T-helper 9 cell (primary cell): ENCODE data around the gene AAGAB.
"Not testable (repeated sequence)": the region's sequence is repeated elsewhere in the genome, so short reads cannot be mapped to it uniquely, and the experiment has no call there.

Experiments
- DNase-seq: peaks from one replicate; pipeline ENCODE4 v3.0.0-alpha.2; 2020
- total RNA-seq, 2 donors: gene quantifications; one replicate each; lab custom pipeline; 2026; lab: John Stamatoyannopoulos, UW

The AAGAB gene, protein sequence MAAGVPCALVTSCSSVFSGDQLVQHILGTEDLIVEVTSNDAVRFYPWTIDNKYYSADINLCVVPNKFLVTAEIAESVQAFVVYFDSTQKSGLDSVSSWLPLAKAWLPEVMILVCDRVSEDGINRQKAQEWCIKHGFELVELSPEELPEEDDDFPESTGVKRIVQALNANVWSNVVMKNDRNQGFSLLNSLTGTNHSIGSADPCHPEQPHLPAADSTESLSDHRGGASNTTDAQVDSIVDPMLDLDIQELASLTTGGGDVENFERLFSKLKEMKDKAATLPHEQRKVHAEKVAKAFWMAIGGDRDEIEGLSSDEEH
- 30.9 to 73.4 reads per million in 2 donors for total RNA-seq

DNA sequence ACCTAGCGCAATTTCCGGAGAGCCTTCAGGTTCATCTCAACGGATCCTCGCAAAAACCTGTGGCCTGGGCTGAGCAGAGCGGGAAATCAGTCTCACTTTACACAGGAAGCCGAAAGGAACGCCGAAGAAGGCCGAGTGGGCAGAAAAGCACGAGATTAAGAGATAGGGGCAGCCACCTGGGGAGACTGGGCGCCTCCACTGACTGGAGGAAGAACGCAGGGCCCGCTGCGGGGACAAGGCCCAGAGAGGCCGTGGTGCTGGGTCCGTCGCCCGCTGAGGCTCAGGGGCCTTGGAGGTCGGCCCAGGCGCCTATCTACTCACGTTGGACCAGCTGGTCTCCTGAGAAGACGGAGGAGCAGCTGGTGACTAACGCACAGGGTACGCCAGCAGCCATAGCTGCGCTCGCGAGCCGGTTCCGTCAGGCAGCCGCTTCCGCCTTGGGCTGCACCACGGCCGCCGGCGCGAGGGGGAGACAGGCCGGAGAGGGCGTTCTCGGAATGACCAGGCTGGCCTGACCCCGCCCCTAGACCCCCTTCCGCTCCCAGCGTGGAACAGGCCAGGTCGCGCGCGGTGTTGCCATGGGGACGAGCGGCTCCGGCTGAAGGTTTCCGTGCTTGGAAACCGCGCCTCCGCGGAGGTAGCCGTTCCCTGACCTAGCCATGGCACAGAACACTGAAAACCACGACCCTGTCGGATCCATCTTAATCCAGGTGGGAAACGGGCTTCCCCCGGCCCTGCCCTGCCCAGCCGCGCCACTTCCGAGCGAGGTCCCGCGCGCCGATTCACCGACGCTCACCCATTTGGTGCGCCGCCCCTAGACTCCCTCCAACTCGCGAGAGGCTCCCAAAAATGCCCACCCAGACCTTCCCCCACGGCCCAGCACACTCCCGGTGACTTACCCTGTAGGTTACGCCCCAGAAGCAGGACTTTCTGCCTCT is at the start of gene AAGAB, which contains the start of gene IQCH:
Gene AAGAB (minus strand): TSS at position 424 of the 938 bp plus-strand sequence. CDS start 30 bp downstream, at position 394.
Gene IQCH (plus strand): TSS at position 549 of the 938 bp plus-strand sequence. CDS start 111 bp downstream, at position 660.
- DNase-seq = peak; percentile 91

DNA sequence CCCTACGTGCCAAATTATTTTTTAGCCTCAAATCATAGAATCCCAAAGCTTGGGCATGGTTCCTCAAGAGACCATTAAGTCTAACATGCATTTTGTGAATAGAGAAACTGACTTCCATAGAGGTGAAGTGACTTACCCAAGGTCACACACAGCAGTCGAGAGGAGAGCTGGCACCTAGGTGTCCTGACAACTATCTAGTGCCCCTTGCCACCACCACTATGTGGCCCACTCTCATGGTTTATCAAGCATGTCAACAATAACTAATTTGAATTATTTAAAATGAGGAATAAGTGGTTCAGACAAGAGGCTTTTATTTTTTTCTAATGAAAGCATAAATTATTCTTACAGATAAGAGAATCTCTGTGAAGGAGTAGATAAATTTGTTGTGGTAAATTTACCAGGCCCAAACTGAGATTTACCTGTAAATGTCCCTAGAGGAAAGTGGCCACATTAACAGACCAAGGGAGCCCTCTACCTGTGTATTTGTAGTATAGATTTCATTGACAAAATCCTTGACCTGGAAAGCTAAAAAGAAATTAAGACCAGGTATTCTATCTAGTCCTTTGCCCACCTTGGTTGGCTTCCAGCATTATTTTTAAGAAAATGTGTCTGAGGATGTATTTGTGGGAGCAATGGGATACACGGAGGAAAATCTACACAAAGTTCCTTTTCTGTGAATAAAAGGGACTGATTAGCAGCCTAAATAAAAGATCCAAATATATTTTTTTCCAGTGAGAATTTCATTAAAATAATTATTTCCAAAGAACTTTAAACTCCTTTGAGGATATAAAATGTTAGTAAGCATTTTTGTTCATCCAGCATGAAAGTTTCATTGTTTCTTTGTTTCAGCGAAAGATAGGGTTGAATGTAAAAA is 49.3 kb upstream of the AAGAB start:
- DNase-seq = no peak

DNA sequence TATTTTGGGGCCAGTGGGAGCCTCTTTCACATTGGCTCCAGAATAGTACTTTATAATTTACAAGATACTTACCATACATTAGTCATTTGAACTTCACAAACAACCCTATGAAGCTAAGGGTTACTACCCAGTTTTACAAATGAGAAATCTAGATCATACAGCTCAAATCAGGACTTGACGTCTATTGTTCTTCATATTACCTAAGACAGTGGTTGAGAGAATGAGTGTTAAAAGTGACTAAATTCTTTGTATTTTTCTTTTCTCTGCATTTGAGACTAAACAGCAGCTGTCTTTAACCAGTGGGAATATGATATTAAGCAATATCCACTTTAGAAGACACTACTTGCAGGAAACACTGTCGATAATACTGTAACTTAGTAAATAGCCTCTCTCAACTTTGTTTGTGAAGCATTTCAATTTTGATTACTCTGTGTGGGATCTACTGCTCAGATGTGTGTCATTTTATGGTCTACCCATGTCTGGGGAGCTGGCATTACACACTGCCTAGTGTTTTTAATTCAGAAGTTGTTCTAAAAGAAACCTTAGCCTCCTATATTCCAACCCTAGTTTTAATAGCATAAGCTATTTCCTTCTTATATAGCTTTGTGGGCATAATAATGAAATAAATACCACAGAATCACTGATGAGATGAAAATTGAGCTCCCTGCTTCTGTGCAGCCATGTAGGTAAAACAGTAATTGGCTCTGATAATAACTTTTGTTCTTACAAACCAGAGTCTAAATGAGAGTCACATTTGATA is 46.0 kb upstream of the AAGAB start:
- no peak for DNase-seq

DNA sequence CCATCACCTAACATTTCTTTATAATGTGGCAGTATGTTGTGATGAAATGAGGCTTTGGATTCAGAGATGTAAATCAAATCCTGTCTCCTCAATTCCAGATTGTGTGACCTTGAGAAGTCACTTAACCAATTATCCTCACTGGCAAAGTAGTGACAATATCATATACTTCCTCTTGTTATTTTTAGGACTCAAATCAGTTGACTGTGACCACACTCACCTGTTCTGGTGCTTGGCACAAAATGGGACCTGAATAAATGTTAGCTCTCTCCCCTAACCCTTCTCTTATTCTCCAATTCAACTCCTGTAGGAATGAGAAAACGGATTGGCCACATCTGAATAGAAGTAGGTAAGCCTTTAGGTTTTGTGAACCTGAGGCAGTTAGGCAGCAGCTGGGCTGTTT is 42.2 kb upstream of the AAGAB start:
- DNase-seq = no peak

DNA sequence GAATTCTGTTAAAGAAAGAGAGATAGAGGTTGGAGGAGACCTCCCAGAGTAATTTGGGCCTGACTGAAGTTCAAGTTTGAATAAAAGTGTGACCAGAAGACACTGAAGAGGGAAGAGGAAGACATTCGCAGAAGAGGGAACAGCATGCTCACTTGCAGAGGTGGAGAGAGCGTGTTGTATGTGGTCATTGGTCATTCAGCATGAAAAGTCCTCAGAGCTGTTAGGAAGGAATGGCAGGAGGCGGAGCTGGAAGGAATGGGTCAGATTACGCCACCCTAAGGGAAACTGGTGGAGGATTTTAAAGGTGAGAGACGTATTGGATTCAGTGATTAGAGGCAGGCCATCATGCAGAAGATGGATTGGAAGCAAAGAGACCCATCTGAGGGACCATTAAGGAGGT is 41.7 kb upstream of the AAGAB start:
- no peak for DNase-seq

DNA sequence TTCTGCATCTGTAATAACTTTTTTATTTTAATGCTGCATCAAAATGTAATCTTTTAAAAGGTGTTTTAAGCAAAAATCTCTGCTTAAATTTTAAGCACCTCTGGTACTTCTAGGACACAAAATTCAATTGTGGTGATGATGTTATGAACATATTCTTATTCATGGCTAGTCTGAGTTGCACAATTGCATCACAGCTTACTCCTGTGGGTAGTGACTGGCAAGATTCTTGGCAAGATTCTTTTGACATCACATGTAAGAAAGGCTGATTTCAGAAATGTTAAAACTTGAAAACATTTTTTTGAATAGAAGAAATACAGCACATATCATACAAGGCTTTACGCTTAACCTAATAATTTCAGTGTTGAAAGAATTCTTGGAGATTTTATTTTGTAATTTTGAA is 35.9 kb upstream of the AAGAB start:
- no peak for DNase-seq

DNA sequence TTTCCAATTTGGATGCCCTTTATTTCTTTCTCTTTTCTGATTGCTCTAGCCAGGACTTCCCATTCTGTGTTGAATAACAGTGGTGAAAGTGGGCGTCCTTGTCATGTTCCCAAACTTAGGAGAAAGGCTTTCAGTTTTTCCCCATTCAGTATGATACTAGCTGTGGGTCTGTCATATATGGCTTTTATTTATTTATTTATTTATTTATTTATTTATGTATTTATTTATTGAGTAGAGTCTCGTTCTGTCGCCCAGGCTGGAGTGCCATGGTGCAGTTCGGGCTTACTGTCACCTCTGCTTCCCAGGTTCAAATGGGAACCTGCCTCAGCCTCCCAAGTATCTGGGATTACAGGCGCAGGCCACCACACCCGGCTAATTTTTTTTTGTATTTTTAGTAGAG is 31.9 kb upstream of the AAGAB start:
- DNase-seq = not testable (repeated sequence)

DNA sequence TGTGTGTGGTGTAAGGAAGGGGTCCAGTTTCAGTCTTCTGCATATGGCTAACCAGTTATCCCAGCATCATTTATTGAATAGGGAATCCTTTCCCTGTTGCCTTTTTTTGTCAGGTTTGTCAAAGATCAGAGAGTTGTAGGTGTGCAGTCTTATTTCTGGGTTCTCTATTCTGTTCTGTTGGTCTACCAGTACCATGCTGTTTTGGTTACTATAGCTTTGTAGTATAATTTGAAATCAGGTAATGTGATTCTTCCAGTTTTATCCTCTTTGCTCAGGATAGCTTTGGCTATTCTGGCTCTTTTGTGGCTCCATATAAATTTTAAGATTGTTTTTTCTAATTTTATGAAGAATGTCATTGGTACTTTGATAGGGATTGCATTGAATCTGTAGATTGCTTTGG is 31.2 kb upstream of the AAGAB start:
- DNase-seq = not testable (repeated sequence)

DNA sequence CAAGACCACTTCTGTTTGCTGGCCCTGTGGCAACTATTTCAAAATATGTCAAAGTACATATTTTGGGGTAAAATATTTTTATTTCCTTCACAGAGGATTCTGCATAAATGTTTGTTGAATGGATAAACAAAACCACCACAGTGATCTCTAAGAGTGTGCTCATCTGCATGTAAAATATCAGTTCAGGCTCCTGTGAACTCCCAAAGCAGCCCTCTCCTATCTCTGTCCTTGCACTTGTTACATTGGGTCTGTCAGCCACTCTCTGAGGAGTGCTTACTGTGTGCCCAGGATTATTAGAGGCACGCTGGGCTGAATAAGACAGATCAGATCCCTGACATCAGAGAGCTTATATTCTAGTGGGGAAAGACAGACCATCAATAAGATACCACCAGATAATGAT is 27.3 kb upstream of the AAGAB start:
- DNase-seq = no peak

DNA sequence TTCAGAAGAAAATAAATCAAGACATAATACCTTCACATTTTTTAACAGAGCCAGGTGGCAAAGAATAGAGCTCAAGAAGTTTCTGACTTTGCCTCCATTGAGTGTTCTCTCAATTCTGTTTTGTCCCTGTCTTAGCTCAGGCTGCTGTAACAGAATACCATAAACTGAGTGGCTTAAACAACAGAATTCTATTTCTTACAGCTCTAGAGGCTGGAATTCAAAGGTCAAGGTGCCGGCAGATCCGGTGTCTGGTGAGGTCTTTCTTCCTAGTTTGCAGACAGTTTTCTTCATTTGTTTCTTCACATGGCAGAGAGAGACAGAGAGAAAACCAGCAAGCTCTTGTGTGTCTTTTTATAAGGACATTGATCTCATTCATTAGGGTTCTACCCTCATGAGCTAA is 25.8 kb upstream of the AAGAB start:
- DNase-seq = no peak

DNA sequence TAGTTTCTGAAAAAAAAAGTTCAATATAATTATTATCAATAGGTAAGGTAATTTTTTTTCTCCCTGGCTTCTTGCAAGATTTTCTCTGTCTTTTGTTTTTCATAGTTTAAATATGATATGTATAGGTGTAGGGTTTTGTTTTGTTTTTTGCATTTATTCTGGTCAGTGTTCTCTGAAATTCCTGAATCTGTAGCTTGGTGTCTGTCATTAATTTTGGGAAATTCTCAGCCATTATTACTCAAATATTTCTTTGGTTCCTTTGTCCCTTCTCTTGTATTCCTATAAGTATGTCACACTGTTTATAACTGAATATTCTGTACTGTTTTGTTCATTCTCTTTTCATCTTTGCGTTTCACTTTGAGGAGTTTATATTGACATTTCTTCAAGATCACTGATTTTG is 22.2 kb upstream of the AAGAB start:
- DNase-seq = no peak

DNA sequence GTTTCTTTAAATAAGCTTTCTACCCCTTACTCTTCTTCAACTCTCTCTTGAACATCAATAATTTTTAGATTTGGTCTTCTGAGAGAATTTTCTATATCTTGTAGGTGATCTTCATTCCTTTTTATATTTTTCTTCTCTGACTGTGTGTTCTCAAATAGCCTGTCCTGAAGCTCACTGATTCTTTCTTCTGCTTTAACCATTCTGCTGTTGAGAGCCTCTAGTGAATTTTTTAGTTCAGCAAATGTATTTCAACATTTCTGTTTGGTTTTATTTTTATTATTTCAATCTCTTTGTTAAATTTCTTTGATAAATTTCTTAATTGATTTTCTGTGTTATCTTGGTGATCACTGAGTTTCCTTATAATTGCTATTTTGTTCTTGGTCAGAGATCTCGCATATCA is 19.8 kb upstream of the AAGAB start:
- DNase-seq = no peak

DNA sequence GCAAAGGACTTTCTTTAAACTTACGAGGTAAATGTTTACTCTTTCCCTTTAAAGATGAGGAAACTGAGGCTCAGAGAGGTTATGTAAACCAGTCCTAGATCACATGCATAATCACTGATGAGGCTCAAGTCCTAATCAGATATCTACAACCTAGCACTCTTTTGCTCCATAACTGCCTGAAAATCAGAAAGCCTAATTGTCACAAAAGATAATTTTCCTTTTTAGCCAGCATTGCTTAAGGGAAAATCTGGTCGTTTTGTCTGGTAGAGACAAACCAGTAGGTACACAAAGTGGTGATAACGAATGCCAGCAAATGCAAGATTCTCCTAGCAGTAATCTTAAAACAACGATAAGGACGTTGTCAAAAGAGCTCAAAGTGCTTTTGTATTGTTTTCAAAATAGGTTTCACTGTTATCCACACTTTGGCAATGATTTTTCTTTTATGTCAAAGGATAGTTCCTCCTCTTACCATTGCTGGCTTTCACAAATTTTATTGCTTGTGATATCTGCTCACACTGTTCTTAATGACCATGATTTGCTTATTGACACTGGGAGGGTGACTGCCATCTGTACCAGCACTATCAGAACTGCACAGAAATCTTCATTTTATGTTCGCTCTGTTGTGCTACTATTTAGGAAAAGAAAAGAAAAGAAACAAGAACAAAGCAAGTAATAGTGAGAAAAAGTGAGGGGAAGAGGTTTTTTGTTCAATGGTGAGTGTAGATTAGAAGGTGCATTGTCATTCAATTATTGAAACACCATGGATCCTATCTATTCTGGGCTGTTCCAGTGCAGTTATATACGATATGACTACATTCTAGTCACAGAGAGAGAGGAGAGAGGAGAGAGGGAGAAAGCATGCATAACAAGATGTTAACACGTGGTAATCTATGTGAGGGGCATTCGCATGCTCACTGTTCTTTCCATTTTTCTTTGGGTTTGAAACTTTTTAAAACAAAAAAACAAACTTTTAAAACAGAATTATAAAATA is 13.8 kb upstream of the AAGAB start:
- no peak for DNase-seq

DNA sequence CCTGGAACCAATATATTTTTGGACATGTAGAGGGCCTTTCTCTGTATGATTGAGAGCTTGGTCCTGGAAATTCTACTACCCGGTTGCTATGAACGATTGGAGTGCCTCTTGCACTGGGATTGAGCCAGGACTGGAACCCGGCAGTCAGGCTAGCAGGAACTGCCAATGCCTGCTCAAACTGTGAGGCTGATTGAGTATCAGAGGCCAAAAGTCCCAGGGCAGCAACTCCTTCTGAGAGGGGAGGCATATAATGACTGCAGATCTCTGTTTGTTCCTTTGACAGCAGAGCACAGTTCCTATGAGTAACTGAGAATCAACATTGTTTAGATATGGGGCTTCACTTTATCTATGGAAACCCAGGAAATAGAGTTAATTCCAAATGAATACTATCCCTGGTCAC is 13.0 kb upstream of the AAGAB start:
- no peak for DNase-seq

DNA sequence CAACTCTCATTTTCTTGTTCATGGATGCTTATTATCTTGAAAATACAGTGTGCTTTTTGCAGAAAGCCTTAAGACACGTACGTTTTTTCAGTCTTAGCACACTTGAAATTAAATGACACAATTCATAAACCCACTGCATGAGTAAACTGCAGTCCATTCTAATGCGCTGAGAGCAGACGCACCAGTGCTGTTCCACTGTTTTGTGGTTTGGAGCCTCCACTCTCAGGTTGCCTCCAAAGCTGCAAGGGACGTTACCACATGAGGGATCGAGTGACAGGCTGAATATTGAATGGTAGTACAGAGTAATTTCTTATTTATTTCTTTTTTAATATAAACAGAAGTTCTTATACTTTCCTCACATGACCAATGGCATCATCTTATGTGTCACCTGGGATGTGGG is 12.4 kb upstream of the AAGAB start:
- DNase-seq = no peak

DNA sequence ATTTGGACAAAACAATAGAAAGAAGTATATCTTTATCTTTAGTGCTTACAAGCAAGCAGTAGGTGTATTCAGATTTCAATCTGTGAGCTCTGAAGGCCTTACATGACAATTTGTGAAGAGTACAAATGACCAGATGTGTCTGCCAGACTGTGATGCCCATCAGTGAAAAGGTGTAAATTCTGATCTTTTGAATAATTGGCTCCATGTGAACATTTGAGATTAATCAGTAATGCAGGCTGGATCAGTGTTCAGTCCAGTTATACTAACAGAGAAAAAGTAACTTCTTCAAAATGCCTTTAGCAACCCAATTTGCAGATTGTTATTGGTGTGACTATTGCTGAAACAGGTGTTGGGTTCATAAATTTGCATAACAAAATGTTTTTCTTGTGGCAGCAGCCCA is 5.3 kb upstream of the AAGAB start:
- DNase-seq = no peak

DNA sequence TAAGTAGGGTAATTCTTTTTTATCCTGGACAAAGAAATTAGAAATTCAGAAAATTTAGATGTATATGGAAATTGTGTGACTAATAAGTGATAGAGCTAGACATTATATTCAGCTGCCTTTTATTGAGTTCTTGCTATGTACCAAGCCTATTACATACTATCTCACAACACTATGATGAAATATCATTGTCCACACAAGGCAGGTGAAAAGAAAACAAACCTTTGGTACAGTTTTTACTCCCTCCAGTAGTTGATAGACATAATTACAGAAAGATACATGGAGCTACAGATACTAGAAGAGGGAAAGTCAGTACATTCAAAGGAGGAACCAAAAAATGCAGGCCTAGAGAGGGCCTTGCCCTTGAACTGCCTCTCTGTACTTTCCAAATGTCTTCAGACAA is 4.9 kb upstream of the AAGAB start:
- DNase-seq = no peak

DNA sequence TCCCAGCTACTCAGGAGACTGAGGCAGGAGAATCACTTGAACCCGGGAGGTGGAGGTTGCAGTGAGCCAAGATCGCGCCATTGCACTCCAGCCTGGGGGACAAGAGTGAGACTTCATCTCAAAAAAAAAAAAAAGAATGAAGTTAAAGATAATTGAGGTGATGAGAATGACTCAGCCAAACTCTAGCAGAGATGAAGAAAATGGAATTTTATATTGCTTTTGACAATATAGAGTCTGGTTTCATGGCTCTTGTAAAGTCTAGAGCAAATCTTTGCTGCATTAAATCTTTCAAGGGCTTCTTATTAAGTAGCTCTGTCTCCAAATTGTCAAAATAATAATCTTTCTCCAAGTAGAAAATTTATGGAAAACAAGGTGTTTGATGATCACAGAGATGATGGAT is 4.0 kb upstream of the AAGAB start:
- DNase-seq = not testable (repeated sequence)

DNA sequence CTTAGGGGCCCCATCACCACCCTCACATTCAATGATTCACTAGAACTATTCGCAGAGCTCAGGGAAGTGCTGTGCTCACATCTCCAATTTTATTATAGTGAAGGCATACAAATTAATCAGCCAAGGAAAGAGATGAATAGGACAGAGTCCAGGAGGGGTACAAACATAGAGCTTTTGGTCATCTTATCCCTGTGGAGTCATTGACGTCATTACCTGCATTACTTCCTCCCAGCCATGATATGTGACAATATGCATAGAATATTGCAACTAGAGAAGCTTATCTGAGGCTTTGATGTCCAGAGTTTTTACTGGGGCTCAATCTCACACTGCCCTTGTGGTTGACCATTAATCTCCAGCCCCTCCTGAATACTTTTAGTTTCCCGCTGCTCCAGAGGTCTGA is 1.6 kb upstream of the AAGAB start:
- DNase-seq = no peak

DNA sequence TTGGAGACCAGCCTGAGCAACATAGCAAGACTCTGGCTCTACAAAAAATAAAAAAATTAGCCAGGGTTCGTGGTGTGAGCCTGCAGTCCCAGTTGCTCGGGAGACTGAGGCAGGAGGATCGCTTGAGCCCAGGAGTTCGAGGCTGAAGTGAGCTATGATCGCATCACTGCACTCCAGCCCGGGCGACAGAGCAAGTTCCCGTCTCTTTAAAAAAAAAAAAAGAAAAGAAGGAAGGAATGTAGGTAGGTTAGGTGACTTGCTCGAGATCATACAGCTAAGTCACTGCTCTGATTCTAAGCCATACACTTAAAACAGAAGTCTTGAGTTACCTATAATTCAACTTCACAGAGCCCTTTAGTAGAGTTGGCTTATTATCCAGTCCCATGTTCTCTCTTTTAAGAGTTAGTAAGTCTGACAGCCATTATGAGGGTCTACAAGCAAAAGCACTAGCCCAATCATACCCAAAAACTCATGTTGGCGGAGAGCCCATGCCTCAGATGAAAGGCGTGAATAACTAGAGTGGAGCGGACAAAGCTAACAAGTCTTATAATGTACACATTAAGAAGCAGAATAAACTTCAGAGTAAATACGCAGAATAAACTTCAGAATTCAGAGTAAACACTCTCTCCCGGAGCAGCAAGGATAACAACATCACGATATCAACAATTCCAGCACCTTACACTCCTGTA is 768 bp downstream of the AAGAB start:
- no peak for DNase-seq
